Measurements from ENCODE around the gene GNLY. TPM values are rescaled to one million over a fixed set of nuclear protein-coding genes. Genes with fewer than 3 reads are reported as not detected.
A peak's percentile ranks its signal among the peaks of the same experiment; 100 is the strongest.

The GNLY gene
- total and polyA plus RNA-seq, 4 donors: 0.43 to 8.0 (median 2.1) TPM; not detected in 1

GRCh38 chr2:85706599-85707296 lies 12.6 kb downstream of the GNLY start:
- Histone ChIP-seq H3K9me3 (ENCODE audit: control insufficient read depth, low read length) (no peaks in the 10 kb centered on the region), H3K27ac (ENCODE audit: low read depth in 1 of 2, low read length in 2 of 2) (no peak overlapping the region), H3K4me3 (ENCODE audit: low read length in 2 of 2) (no peak overlapping the region), H3K27me3 (ENCODE audit: control insufficient read depth in 1 of 2, insufficient read depth in 2 of 2, low read length in 1 of 2) (no peaks in the 10 kb centered on the region), H3K36me3 (ENCODE audit: control insufficient read depth in 1 of 2, insufficient read depth in 2 of 2, low read length in 1 of 2) (no peaks in the 10 kb centered on the region), H3K4me1 (ENCODE audit: control insufficient read depth in 1 of 2, insufficient read depth in 2 of 2, low read length in 2 of 2) (no peaks in the 10 kb centered on the region)
- 84 to 90% methylated on average over 10 of the region's 10 CpGs for whole genome bisulfite sequencing, 2 donors
- peak in 1 of 2 donors; percentile 83 for DNase-seq
- intact Hi-C loops (cut with DNase I): loop anchor here (1.0 to 5.0 kb wide), 2 partner anchors 69 kb away; no protein-coding TSS in a partner anchor
- no peak for ATAC-seq (ENCODE audit: low FRiP score)

- ATAC-seq (ENCODE audit: low FRiP score): peak; percentile 70
Observed at GRCh38 chr2:85707304-85707703, 13.1 kb downstream of the GNLY start.

GRCh38 chr2:85708641-85709040 lies 14.5 kb downstream of the GNLY start:
- intact Hi-C loops (cut with DNase I): loop anchor here in 1 of 2 donors (5.0 kb wide), 1 partner anchor 71 kb away; no protein-coding TSS in a partner anchor
- H3K27ac ChIP-seq (ENCODE audit: low read depth in 1 of 2, low read length in 2 of 2): no peak overlapping the region
- no peaks in the 10 kb centered on the region for H3K4me1 ChIP-seq (ENCODE audit: control insufficient read depth in 1 of 2, insufficient read depth in 2 of 2, low read length in 2 of 2)
- 82 to 91% methylated on average over 1 of the region's 1 CpG for WGBS, 2 donors
- DNase-seq: no peak
- no peaks in the 10 kb centered on the region for H3K9me3 ChIP-seq (ENCODE audit: control insufficient read depth, low read length)
- no peak for ATAC-seq (ENCODE audit: low FRiP score)
- no peaks in the 10 kb centered on the region for H3K27me3 ChIP-seq (ENCODE audit: control insufficient read depth in 1 of 2, insufficient read depth in 2 of 2, low read length in 1 of 2)
- no peak overlapping the region for H3K4me3 ChIP-seq (ENCODE audit: low read length in 2 of 2)
- H3K36me3 ChIP-seq (ENCODE audit: control insufficient read depth in 1 of 2, insufficient read depth in 2 of 2, low read length in 1 of 2): no peaks in the 10 kb centered on the region

More at GRCh38 chr2:85707304-85707703, 13.1 kb downstream of the GNLY start:
- H3K27ac ChIP-seq (ENCODE audit: low read depth in 1 of 2, low read length in 2 of 2): no peak overlapping the region
- no peaks in the 10 kb centered on the region for H3K36me3 ChIP-seq (ENCODE audit: control insufficient read depth in 1 of 2, insufficient read depth in 2 of 2, low read length in 1 of 2)
- intact Hi-C loops (cut with DNase I): loop anchor here (1.0 to 5.0 kb wide), 2 partner anchors 70 kb away; no protein-coding TSS in a partner anchor
- no peak for DNase-seq
- no peaks in the 10 kb centered on the region for H3K27me3 ChIP-seq (ENCODE audit: control insufficient read depth in 1 of 2, insufficient read depth in 2 of 2, low read length in 1 of 2)
- no peaks in the 10 kb centered on the region for H3K9me3 ChIP-seq (ENCODE audit: control insufficient read depth, low read length)
- no peaks in the 10 kb centered on the region for H3K4me1 ChIP-seq (ENCODE audit: control insufficient read depth in 1 of 2, insufficient read depth in 2 of 2, low read length in 2 of 2)
- 0% methylated on average over 10 of the region's 10 CpGs for WGBS, 2 donors
- no peak overlapping the region for H3K4me3 ChIP-seq (ENCODE audit: low read length in 2 of 2)

- intact Hi-C loops (cut with DNase I): loop anchor here in 1 of 2 donors (5.0 kb wide), 1 partner anchor 72 kb away; no protein-coding TSS in a partner anchor
- H3K27ac ChIP-seq (ENCODE audit: low read depth in 1 of 2, low read length in 2 of 2): no peak overlapping the region
- no peaks in the 10 kb centered on the region for H3K36me3 ChIP-seq (ENCODE audit: control insufficient read depth in 1 of 2, insufficient read depth in 2 of 2, low read length in 1 of 2)
- no peaks in the 10 kb centered on the region for H3K27me3 ChIP-seq (ENCODE audit: control insufficient read depth in 1 of 2, insufficient read depth in 2 of 2, low read length in 1 of 2)
- no peaks in the 10 kb centered on the region for H3K9me3 ChIP-seq (ENCODE audit: control insufficient read depth, low read length)
- H3K4me3 ChIP-seq (ENCODE audit: low read length in 2 of 2): no peak overlapping the region
- 67 to 68% methylated on average over 4 of the region's 4 CpGs for WGBS, 2 donors
- no peaks in the 10 kb centered on the region for H3K4me1 ChIP-seq (ENCODE audit: control insufficient read depth in 1 of 2, insufficient read depth in 2 of 2, low read length in 2 of 2)
- ATAC-seq (ENCODE audit: low FRiP score) (no peak), DNase-seq (no peak)
Observed at GRCh38 chr2:85709401-85709811, 15.2 kb downstream of the GNLY start.

- Histone ChIP-seq H3K4me3 (ENCODE audit: low read length in 2 of 2) (no peak overlapping the region), H3K27ac (ENCODE audit: low read depth in 1 of 2, low read length in 2 of 2) (no peak overlapping the region), H3K9me3 (ENCODE audit: control insufficient read depth, low read length) (no peaks in the 10 kb centered on the region), H3K27me3 (ENCODE audit: control insufficient read depth in 1 of 2, insufficient read depth in 2 of 2, low read length in 1 of 2) (no peaks in the 10 kb centered on the region), H3K4me1 (ENCODE audit: control insufficient read depth in 1 of 2, insufficient read depth in 2 of 2, low read length in 2 of 2) (no peaks in the 10 kb centered on the region), H3K36me3 (ENCODE audit: control insufficient read depth in 1 of 2, insufficient read depth in 2 of 2, low read length in 1 of 2) (no peaks in the 10 kb centered on the region)
- intact Hi-C loops (cut with DNase I): no loop called here
- DNase-seq (no peak), ATAC-seq (ENCODE audit: low FRiP score) (peak; percentile 22)
- 85% methylated on average over 19 of the region's 19 CpGs for WGBS, 2 donors
Observed at GRCh38 chr2:85710687-85711577, 16.8 kb downstream of the GNLY start.

- no peaks in the 10 kb centered on the region for H3K4me1 ChIP-seq (ENCODE audit: control insufficient read depth in 1 of 2, insufficient read depth in 2 of 2, low read length in 2 of 2)
- DNase-seq (no peak), ATAC-seq (ENCODE audit: low FRiP score) (no peak)
- 92% methylated on average over 8 of the region's 8 CpGs for WGBS, 2 donors
- intact Hi-C loops (cut with DNase I): no loop called here
- no peaks in the 10 kb centered on the region for H3K9me3 ChIP-seq (ENCODE audit: control insufficient read depth, low read length)
- H3K36me3 ChIP-seq (ENCODE audit: control insufficient read depth in 1 of 2, insufficient read depth in 2 of 2, low read length in 1 of 2): no peaks in the 10 kb centered on the region
- H3K27me3 ChIP-seq (ENCODE audit: control insufficient read depth in 1 of 2, insufficient read depth in 2 of 2, low read length in 1 of 2): no peaks in the 10 kb centered on the region
- no peak overlapping the region for H3K4me3 ChIP-seq (ENCODE audit: low read length in 2 of 2)
- no peak overlapping the region for H3K27ac ChIP-seq (ENCODE audit: low read depth in 1 of 2, low read length in 2 of 2)
Observed at GRCh38 chr2:85711578-85712060, 17.5 kb downstream of the GNLY start.

GRCh38 chr2:85712336-85712735 lies 18.2 kb downstream of the GNLY start:
- DNase-seq (peak in 1 of 2 donors; percentile 78), ATAC-seq (ENCODE audit: low FRiP score) (no peak)
- 88 to 90% methylated on average over 15 of the region's 15 CpGs for WGBS, 2 donors
- intact Hi-C loops (cut with DNase I): no loop called here
- no peaks in the 10 kb centered on the region for H3K4me1 ChIP-seq (ENCODE audit: control insufficient read depth in 1 of 2, insufficient read depth in 2 of 2, low read length in 2 of 2)
- H3K27me3 ChIP-seq (ENCODE audit: control insufficient read depth in 1 of 2, insufficient read depth in 2 of 2, low read length in 1 of 2): no peaks in the 10 kb centered on the region
- H3K9me3 ChIP-seq (ENCODE audit: control insufficient read depth, low read length): no peaks in the 10 kb centered on the region
- H3K27ac ChIP-seq (ENCODE audit: low read depth in 1 of 2, low read length in 2 of 2): no peak overlapping the region
- H3K4me3 ChIP-seq (ENCODE audit: low read length in 2 of 2): no peak overlapping the region
- no peaks in the 10 kb centered on the region for H3K36me3 ChIP-seq (ENCODE audit: control insufficient read depth in 1 of 2, insufficient read depth in 2 of 2, low read length in 1 of 2)

GRCh38 chr2:85712849-85713612 lies 18.9 kb downstream of the GNLY start:
- no peaks in the 10 kb centered on the region for H3K4me1 ChIP-seq (ENCODE audit: control insufficient read depth in 1 of 2, insufficient read depth in 2 of 2, low read length in 2 of 2)
- DNase-seq: peak; percentile 74 to 87
- 43 to 44% methylated on average over 9 of the region's 9 CpGs for WGBS, 2 donors
- intact Hi-C loops (cut with DNase I): no loop called here
- H3K27ac ChIP-seq (ENCODE audit: low read depth in 1 of 2, low read length in 2 of 2): no peak overlapping the region
- peak; percentile 68 for ATAC-seq (ENCODE audit: low FRiP score)
- no peaks in the 10 kb centered on the region for H3K36me3 ChIP-seq (ENCODE audit: control insufficient read depth in 1 of 2, insufficient read depth in 2 of 2, low read length in 1 of 2)
- no peaks in the 10 kb centered on the region for H3K9me3 ChIP-seq (ENCODE audit: control insufficient read depth, low read length)
- no peaks in the 10 kb centered on the region for H3K27me3 ChIP-seq (ENCODE audit: control insufficient read depth in 1 of 2, insufficient read depth in 2 of 2, low read length in 1 of 2)
- H3K4me3 ChIP-seq (ENCODE audit: low read length in 2 of 2): no peak overlapping the region
